ENCODE results near the gene ARHGAP10. TPM values are rescaled to one million over a fixed set of nuclear protein-coding genes. Genes with fewer than 3 reads are reported as not detected.

ARHGAP10 gene
- total RNA-seq, 1 donor from 2014 or later, result 28.0 TPM

DNA sequence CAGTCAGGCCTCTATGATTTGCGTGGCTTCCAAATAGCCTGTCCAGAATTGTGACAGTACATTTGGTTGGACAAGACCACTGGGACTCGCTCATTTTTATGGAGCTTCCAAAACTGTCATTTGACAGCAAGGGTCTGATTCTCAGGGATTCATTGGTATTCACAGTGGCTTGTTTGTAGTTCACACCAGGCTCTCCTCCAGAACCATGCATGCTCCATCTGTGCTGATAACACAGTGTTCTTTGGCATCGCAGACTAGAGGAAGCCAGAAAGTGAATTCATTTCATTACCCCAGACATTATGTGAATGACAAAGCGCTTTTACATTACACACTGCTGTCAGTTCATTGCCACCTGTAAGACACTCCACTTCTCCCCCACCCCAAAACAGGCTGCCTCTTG, 208.3 kb downstream of the ARHGAP10 start:
- peaks cover 11% of the 10 kb centered on the region for H3K4me1 Mint-ChIP-seq (ENCODE audit: low read depth, unreplicated experiment)
- DNase-seq (ENCODE audit: low read depth) (no peak), FAIRE-seq (no peak)
- peaks cover under 1% of the 10 kb centered on the region for H4K20me1 ChIP-seq (ENCODE audit: insufficient read depth, low read length)
- peaks cover 4% of the 10 kb centered on the region for H3K36me3 ChIP-seq (ENCODE audit: insufficient read depth, low read length)
- H3K4me2 ChIP-seq (ENCODE audit: low read length), result no peak overlapping the region
- H3K27ac Mint-ChIP-seq (ENCODE audit: unreplicated experiment), result peak overlapping the region; percentile 15
- TF ChIP-seq EZH2 (IDR thresholded peaks at IDR 0.05; ENCODE audit: insufficient read depth, low read length), result no peak
- TF ChIP-seq, protein P1, sequence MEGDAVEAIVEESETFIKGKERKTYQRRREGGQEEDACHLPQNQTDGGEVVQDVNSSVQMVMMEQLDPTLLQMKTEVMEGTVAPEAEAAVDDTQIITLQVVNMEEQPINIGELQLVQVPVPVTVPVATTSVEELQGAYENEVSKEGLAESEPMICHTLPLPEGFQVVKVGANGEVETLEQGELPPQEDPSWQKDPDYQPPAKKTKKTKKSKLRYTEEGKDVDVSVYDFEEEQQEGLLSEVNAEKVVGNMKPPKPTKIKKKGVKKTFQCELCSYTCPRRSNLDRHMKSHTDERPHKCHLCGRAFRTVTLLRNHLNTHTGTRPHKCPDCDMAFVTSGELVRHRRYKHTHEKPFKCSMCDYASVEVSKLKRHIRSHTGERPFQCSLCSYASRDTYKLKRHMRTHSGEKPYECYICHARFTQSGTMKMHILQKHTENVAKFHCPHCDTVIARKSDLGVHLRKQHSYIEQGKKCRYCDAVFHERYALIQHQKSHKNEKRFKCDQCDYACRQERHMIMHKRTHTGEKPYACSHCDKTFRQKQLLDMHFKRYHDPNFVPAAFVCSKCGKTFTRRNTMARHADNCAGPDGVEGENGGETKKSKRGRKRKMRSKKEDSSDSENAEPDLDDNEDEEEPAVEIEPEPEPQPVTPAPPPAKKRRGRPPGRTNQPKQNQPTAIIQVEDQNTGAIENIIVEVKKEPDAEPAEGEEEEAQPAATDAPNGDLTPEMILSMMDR (IDR thresholded peaks at IDR 0.05; ENCODE audit: insufficient read depth, low read depth, low read length), result no peak
- H3K79me2 ChIP-seq (ENCODE audit: insufficient read depth, low read length), result no peaks in the 10 kb centered on the region
- no peak overlapping the region for H3K9ac ChIP-seq (ENCODE audit: low read length)
- no peaks in the 10 kb centered on the region for H3K27me3 Mint-ChIP-seq (ENCODE audit: low read depth, unreplicated experiment)
- peaks cover 4% of the 10 kb centered on the region for H3K4me1 ChIP-seq (ENCODE audit: insufficient read depth, low read length)
- H3K36me3 Mint-ChIP-seq (ENCODE audit: low read depth, unreplicated experiment), result peaks cover 5% of the 10 kb centered on the region
- H3K27me3 ChIP-seq (ENCODE audit: insufficient read depth, low read length), result no peaks in the 10 kb centered on the region
- no peak overlapping the region for H3K4me3 ChIP-seq (ENCODE audit: insufficient read depth, low read depth, low read length)
- no peak overlapping the region for H2AFZ ChIP-seq (ENCODE audit: low read depth, low read length)
- no peak overlapping the region for H3K27ac ChIP-seq (ENCODE audit: low read depth, low read length)
- no peaks in the 10 kb centered on the region for H3K9me3 ChIP-seq (ENCODE audit: insufficient read depth, low read depth, low read length)
- no peaks in the 10 kb centered on the region for H3K9me3 Mint-ChIP-seq (ENCODE audit: unreplicated experiment)
- H3K4me3 Mint-ChIP-seq (ENCODE audit: unreplicated experiment), result no peak overlapping the region

DNA sequence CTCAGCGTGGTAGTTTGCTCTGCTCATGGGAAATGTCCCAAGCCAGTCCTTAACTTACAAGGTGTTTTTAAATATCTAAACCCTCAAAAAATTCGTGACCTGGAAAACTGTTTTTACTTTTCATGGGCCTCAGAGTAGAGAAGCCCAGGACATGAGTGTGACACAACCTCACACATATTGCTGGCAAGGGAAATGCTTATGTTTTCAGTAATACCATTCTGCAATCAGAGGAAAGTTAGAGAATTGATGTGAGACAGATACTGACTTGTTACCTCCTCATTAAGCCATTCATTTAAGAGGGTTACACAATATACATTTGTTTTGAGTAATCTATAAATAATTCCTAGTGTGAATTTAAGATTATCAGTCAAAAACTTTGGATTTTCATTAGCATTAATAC, 209.5 kb downstream of the ARHGAP10 start:
- Histone ChIP-seq H3K79me2 (ENCODE audit: insufficient read depth, low read length) (no peaks in the 10 kb centered on the region), H3K9ac (ENCODE audit: low read length) (no peak overlapping the region), H3K4me1 (ENCODE audit: insufficient read depth, low read length) (peaks cover 4% of the 10 kb centered on the region), H4K20me1 (ENCODE audit: insufficient read depth, low read length) (no peaks in the 10 kb centered on the region), H3K27me3 (ENCODE audit: insufficient read depth, low read length) (no peaks in the 10 kb centered on the region), H3K4me3 (ENCODE audit: insufficient read depth, low read depth, low read length) (no peak overlapping the region), H3K27ac (ENCODE audit: low read depth, low read length) (no peak overlapping the region), H3K4me2 (ENCODE audit: low read length) (no peak overlapping the region), H3K9me3 (ENCODE audit: insufficient read depth, low read depth, low read length) (no peaks in the 10 kb centered on the region), H3K36me3 (ENCODE audit: insufficient read depth, low read length) (peaks cover 4% of the 10 kb centered on the region), H2AFZ (ENCODE audit: low read depth, low read length) (no peak overlapping the region)
- Mint-ChIP-seq H3K9me3 (ENCODE audit: unreplicated experiment) (no peaks in the 10 kb centered on the region), H3K27ac (ENCODE audit: unreplicated experiment) (no peak overlapping the region), H3K4me1 (ENCODE audit: low read depth, unreplicated experiment) (peaks cover 11% of the 10 kb centered on the region), H3K36me3 (ENCODE audit: low read depth, unreplicated experiment) (peaks cover 6% of the 10 kb centered on the region), H3K4me3 (ENCODE audit: unreplicated experiment) (no peak overlapping the region), H3K27me3 (ENCODE audit: low read depth, unreplicated experiment) (no peaks in the 10 kb centered on the region)
- DNase-seq (ENCODE audit: low read depth), result no peak
- FAIRE-seq, result no peak
- TF ChIP-seq, protein P1 (IDR thresholded peaks at IDR 0.05; ENCODE audit: insufficient read depth, low read depth, low read length), result no peak

DNA sequence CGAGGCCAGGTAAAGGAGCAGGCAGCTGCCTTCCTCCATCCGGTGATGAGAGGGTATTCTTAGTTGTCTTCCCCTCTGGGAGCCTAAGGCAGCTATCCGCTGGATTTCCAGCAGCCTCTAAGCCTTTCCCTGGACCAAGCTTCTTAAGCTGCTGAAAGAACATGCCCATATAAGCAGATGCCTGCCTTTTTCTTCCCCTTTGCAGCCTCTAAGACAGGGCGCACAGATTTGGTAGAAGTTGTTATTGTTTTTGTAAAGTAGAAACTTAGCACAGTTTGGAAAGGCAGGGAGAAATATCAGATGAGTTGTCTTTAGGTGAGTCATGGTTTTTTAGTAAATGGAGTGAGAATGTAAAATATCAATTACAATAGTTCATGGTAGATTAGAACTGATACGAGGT, 210.8 kb downstream of the ARHGAP10 start:
- H3K36me3 ChIP-seq (ENCODE audit: insufficient read depth, low read length), result peaks cover 9% of the 10 kb centered on the region
- H3K27ac Mint-ChIP-seq (ENCODE audit: unreplicated experiment), result no peak overlapping the region
- peaks cover 9% of the 10 kb centered on the region for H3K36me3 Mint-ChIP-seq (ENCODE audit: low read depth, unreplicated experiment)

More for the DNA sequence above, 210.8 kb downstream of the ARHGAP10 start:
- H3K9me3 Mint-ChIP-seq (ENCODE audit: unreplicated experiment), result no peaks in the 10 kb centered on the region
- no peak overlapping the region for H2AFZ ChIP-seq (ENCODE audit: low read depth, low read length)
- H3K27me3 Mint-ChIP-seq (ENCODE audit: low read depth, unreplicated experiment), result no peaks in the 10 kb centered on the region
- no peak overlapping the region for H3K9ac ChIP-seq (ENCODE audit: low read length)
- TF ChIP-seq, protein P1 (IDR thresholded peaks at IDR 0.05; ENCODE audit: insufficient read depth, low read depth, low read length), result no peak
- TF ChIP-seq EZH2 (IDR thresholded peaks at IDR 0.05; ENCODE audit: insufficient read depth, low read length), result no peak
- no peak overlapping the region for H3K4me2 ChIP-seq (ENCODE audit: low read length)
- no peak overlapping the region for H3K4me3 Mint-ChIP-seq (ENCODE audit: unreplicated experiment)
- FAIRE-seq (no peak), DNase-seq (ENCODE audit: low read depth) (no peak)
- no peaks in the 10 kb centered on the region for H3K79me2 ChIP-seq (ENCODE audit: insufficient read depth, low read length)
- no peak overlapping the region for H3K4me3 ChIP-seq (ENCODE audit: insufficient read depth, low read depth, low read length)
- H3K4me1 Mint-ChIP-seq (ENCODE audit: low read depth, unreplicated experiment), result peaks cover 11% of the 10 kb centered on the region
- H3K9me3 ChIP-seq (ENCODE audit: insufficient read depth, low read depth, low read length), result no peaks in the 10 kb centered on the region
- H4K20me1 ChIP-seq (ENCODE audit: insufficient read depth, low read length), result no peaks in the 10 kb centered on the region
- H3K4me1 ChIP-seq (ENCODE audit: insufficient read depth, low read length), result peaks cover 4% of the 10 kb centered on the region
- H3K27ac ChIP-seq (ENCODE audit: low read depth, low read length), result no peak overlapping the region
- H3K27me3 ChIP-seq (ENCODE audit: insufficient read depth, low read length), result no peaks in the 10 kb centered on the region

Measured in astrocyte (in vitro differentiated cells and primary cell).